ENCODE results near the gene EIF2AK3.

DNA sequence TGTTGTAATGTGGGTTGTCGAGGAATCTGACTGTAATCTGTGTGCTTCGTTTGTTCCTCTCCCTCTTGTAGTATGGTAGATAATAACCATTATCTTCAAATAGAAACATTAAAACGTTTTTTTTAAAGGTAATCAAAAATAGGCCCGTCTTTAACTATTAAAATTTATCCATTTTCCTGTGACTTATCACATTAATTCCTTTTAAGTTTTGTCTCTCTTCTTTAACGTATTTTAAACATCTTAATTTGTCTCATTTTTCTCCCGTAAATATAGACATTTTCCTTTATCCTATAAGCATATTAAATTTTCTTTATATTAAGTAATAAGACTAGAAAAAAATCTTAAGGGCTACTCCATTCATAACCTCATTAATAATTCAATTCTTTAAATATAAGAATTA lies 41.3 kb downstream of the EIF2AK3 start:
- no peak for TF ChIP-seq EZH2 (IDR thresholded peaks at IDR 0.05)
- no peak for TF ChIP-seq POLR2AphosphoS5 (IDR thresholded peaks at IDR 0.05; ENCODE audit: borderline replicate concordance, low read depth, low read length)

Data from SK-N-MC (cell line).